ENCODE data around the gene ZFP57.

Gene ZFP57

GRCh38 chr6:29705389-29706231 is 24.7 kb upstream of the ZFP57 start:
- H3K9me3 ChIP-seq: no peaks in the 10 kb centered on the region
- no peaks in the 10 kb centered on the region for H3K36me3 ChIP-seq
- peaks cover 0 to 5% of the 10 kb centered on the region in 2 experiments for H3K4me1 ChIP-seq (ENCODE audit: control insufficient read depth in 1 of 2, insufficient read depth in 1 of 2, low read depth in 1 of 2, low read length in 1 of 2)
- H3K27ac ChIP-seq: no peak overlapping the region
- peaks cover 96% of the 10 kb centered on the region for H3K27me3 ChIP-seq
- TF ChIP-seq CTCF (IDR thresholded peaks at IDR 0.05): peak; percentile 34
- H3K4me3 ChIP-seq (ENCODE audit: low read depth in 1 of 2, low read length in 1 of 2): no peak overlapping the region

- Histone ChIP-seq H3K36me3 (no peaks in the 10 kb centered on the region), H3K4me1 (ENCODE audit: control insufficient read depth in 1 of 2, insufficient read depth in 1 of 2, low read depth in 1 of 2, low read length in 1 of 2) (no peaks in the 10 kb centered on the region), H3K27me3 (peaks cover 80% of the 10 kb centered on the region), H3K27ac (no peak overlapping the region), H3K9me3 (no peaks in the 10 kb centered on the region), H3K4me3 (ENCODE audit: low read depth in 1 of 2, low read length in 1 of 2) (no peak overlapping the region)
- TF ChIP-seq CTCF (IDR thresholded peaks at IDR 0.05): peak; percentile 67
Observed at GRCh38 chr6:29702519-29703103, 21.7 kb upstream of the ZFP57 start.

- Histone ChIP-seq H3K36me3 (no peaks in the 10 kb centered on the region), H3K4me1 (ENCODE audit: control insufficient read depth in 1 of 2, insufficient read depth in 1 of 2, low read depth in 1 of 2, low read length in 1 of 2) (no peaks in the 10 kb centered on the region), H3K4me3 (ENCODE audit: low read depth in 1 of 2, low read length in 1 of 2) (no peak overlapping the region), H3K27me3 (peaks cover 39% of the 10 kb centered on the region), H3K27ac (no peak overlapping the region), H3K9me3 (no peaks in the 10 kb centered on the region)
- TF ChIP-seq CTCF (IDR thresholded peaks at IDR 0.05): no peak
Observed at GRCh38 chr6:29696147-29697125, 15.5 kb upstream of the ZFP57 start.

- Histone ChIP-seq H3K9me3 (no peaks in the 10 kb centered on the region), H3K36me3 (no peaks in the 10 kb centered on the region), H3K4me1 (ENCODE audit: control insufficient read depth in 1 of 2, insufficient read depth in 1 of 2, low read depth in 1 of 2, low read length in 1 of 2) (no peaks in the 10 kb centered on the region), H3K27me3 (peaks cover 23% of the 10 kb centered on the region), H3K4me3 (ENCODE audit: low read depth in 1 of 2, low read length in 1 of 2) (no peak overlapping the region), H3K27ac (no peak overlapping the region)
- TF ChIP-seq CTCF (IDR thresholded peaks at IDR 0.05): no peak
Observed at GRCh38 chr6:29694637-29695036, 13.7 kb upstream of the ZFP57 start.

- no peak for TF ChIP-seq CTCF (IDR thresholded peaks at IDR 0.05)
- H3K4me1 ChIP-seq (ENCODE audit: control insufficient read depth in 1 of 2, insufficient read depth in 1 of 2, low read depth in 1 of 2, low read length in 1 of 2): no peaks in the 10 kb centered on the region
- no peak overlapping the region for H3K4me3 ChIP-seq (ENCODE audit: low read depth in 1 of 2, low read length in 1 of 2)
- no peaks in the 10 kb centered on the region for H3K9me3 ChIP-seq
- H3K36me3 ChIP-seq: no peaks in the 10 kb centered on the region
- H3K27me3 ChIP-seq: peaks cover 52% of the 10 kb centered on the region
- no peak overlapping the region for H3K27ac ChIP-seq
Observed at GRCh38 chr6:29685718-29686326, 4.9 kb upstream of the ZFP57 start.
